ENCODE data around the gene ABTB1. TPM values are rescaled to one million over a fixed set of nuclear protein-coding genes. Genes with fewer than 3 reads are reported as not detected.

The ABTB1 gene
- total and polyA plus RNA-seq, 2 donors (not counting 1 experiment from before 2014, with no cell fraction given): 141 to 259 TPM

- TF ChIP-seq EZH2 (IDR thresholded peaks at IDR 0.05; ENCODE audit: borderline replicate concordance, insufficient read depth, low read depth, low read length, poor library complexity, severe bottlenecking): no peak
- no peak for TF ChIP-seq CTCF (IDR thresholded peaks at IDR 0.05)
- ATAC-seq (ENCODE audit: low read depth) (no peak), DNase-seq (no peak)
- Mint-ChIP-seq H3K4me1 (peaks cover 30% of the 10 kb centered on the region), H3K4me3 (no peak overlapping the region), H3K27ac (no peak overlapping the region), H3K9me3 (ENCODE audit: insufficient read depth) (no peaks in the 10 kb centered on the region), H3K27me3 (no peaks in the 10 kb centered on the region)
- 96% methylated on average over 8 of the region's 8 CpGs for WGBS (ENCODE audit: insufficient coverage)
- ChIA-PET CTCF (interaction anchor here (1.3 kb wide), 1 partner anchor 33 kb away, joined by 3 read pairs; no protein-coding TSS in a partner anchor), POLR2A (no interaction called here)
- Histone ChIP-seq H3K4me1 (ENCODE audit: control insufficient read depth in 2 of 2, insufficient read depth in 2 of 2, low read length in 2 of 2) (peaks cover 11 to 32% of the 10 kb centered on the region in 2 donors), H4K20me1 (ENCODE audit: control insufficient read depth, insufficient read depth, low read length, poor library complexity, severe bottlenecking) (no peaks in the 10 kb centered on the region), H3K27me3 (replicated peaks in 1 of 4; ENCODE audit: control extremely low read depth in 1 of 4, control insufficient read depth in 3 of 4, insufficient read depth in 4 of 4, low read length in 3 of 4) (no peaks in the 10 kb centered on the region), H3K9me3 (ENCODE audit: control extremely low read depth in 1 of 3, control insufficient read depth in 2 of 3, insufficient read depth in 1 of 3, low read length in 2 of 3) (no peaks in the 10 kb centered on the region), H3K36me3 (replicated peaks in 1 of 2; ENCODE audit: control extremely low read depth in 1 of 2, control insufficient read depth in 1 of 2, extremely low read depth in 1 of 2, insufficient read depth in 2 of 2, low read length in 1 of 2) (no peaks in the 10 kb centered on the region), H3K27ac (ENCODE audit: low read length in 2 of 2) (no peak overlapping the region), H3K4me3 (ENCODE audit: control extremely low read depth in 1 of 5, extremely low read depth in 1 of 5, insufficient read depth in 1 of 5, low read depth in 2 of 5, low read length in 4 of 5) (no peak overlapping the region), H3K9ac (ENCODE audit: low read length) (no peak overlapping the region), H3K4me2 (replicated peaks; ENCODE audit: low read depth, low read length, poor library complexity, severe bottlenecking) (no peak overlapping the region), H2AFZ (ENCODE audit: insufficient read depth, low read depth, low read length, poor library complexity, severe bottlenecking) (no peak overlapping the region), H3K79me2 (ENCODE audit: control insufficient read depth, insufficient read depth, low read length) (no peaks in the 10 kb centered on the region)
- intact Hi-C loops (cut with micrococcal nuclease): loop anchor here (10.0 kb wide), 1 partner anchor 245 kb away; no protein-coding TSS in a partner anchor
These were observed 57.4 kb downstream of the ABTB1 start for GRCh38 chr3:127730171-127730570.

Other genes with a start within 250 kb of the ABTB1 start
- 19.8 and 25.2 TPM in 2 replicates for gene TPRA1, start 82.2 kb upstream of the ABTB1 start, total RNA-seq
- 15.5 and 27.7 TPM in 2 replicates for gene TPRA1, start 82.2 kb upstream of the ABTB1 start, polyA plus RNA-seq
- 28.3 and 29.8 TPM in 2 replicates for gene MCM2, start 74.5 kb upstream of the ABTB1 start, total RNA-seq
- 19.2 and 21.1 TPM in 2 replicates for gene MCM2, start 74.5 kb upstream of the ABTB1 start, polyA plus RNA-seq
- gene PODXL2, start 43.8 kb upstream of the ABTB1 start, total RNA-seq: 3.6 and 4.0 TPM in 2 replicates
- gene PODXL2, start 43.8 kb upstream of the ABTB1 start, polyA plus RNA-seq: 3.1 and 3.2 TPM in 2 replicates
- 5.5 and 6.9 TPM in 2 replicates for gene MGLL, start 149.6 kb downstream of the ABTB1 start, total RNA-seq
- gene MGLL, start 149.6 kb downstream of the ABTB1 start, polyA plus RNA-seq: 1.4 and 1.7 TPM in 2 replicates
- gene KBTBD12, start 242.3 kb downstream of the ABTB1 start, total RNA-seq: 0.22 and 0.24 TPM in 2 replicates
- gene KBTBD12, start 242.3 kb downstream of the ABTB1 start, polyA plus RNA-seq: not detected in 2 replicates